GM15510 (cell line): ENCODE measurements around the gene PACSIN2.

Experiments used
- POLR2A ChIP-seq: IDR thresholded peaks from 3 replicates; pipeline ENCODE4 v1.6.1; 2011; ENCODE audit warnings: borderline replicate concordance; ENCODE audit not compliant: insufficient read length; ENCODE audit errors: extremely low read depth

The PACSIN2 gene, protein sequence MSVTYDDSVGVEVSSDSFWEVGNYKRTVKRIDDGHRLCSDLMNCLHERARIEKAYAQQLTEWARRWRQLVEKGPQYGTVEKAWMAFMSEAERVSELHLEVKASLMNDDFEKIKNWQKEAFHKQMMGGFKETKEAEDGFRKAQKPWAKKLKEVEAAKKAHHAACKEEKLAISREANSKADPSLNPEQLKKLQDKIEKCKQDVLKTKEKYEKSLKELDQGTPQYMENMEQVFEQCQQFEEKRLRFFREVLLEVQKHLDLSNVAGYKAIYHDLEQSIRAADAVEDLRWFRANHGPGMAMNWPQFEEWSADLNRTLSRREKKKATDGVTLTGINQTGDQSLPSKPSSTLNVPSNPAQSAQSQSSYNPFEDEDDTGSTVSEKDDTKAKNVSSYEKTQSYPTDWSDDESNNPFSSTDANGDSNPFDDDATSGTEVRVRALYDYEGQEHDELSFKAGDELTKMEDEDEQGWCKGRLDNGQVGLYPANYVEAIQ

DNA sequence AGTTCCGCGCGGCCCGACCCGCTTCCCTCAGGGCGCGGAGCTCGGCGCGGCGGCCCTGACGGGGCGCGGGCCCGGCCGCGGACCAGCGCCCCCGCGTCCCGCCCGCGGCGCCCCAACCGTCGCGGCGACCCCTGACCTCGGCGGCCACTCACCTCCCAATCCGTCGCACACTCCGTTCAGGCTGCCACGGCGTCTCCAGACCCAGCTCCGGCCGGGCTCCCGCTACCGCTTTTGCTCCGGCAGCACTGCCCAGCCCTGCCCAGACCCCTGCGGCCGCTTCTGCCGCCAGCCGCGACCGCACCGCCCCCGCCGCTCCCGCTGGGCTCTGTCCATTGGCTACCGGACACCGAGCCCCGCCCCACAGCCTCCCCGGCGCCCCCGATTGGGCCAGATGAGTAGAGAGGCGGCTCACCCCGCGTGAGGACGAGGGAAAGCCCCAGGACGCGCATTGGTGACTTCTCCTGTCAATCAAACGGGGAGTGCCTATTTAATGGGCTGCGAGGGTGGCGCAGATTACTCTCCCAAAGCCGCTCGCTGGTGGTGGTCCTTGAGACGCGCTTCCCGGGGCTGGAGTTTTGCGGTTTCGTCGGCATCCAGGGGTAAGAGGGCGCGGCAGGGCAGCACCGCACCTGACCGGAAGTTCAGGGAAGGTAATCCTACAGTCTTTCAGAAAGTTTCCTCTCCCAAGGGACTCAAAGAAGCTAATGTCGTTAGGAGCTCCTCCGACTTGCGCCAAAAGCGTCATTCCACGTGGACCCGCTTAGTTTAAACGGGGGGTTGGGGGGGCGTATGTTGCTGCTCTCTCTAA, at the start of gene PACSIN2:
Gene PACSIN2, minus strand, starts transcription at position 281 of the 808 bp plus-strand sequence. CDS start 103,069 bp downstream, outside the sequence.
- peak; percentile 93 for TF ChIP-seq POLR2A

DNA sequence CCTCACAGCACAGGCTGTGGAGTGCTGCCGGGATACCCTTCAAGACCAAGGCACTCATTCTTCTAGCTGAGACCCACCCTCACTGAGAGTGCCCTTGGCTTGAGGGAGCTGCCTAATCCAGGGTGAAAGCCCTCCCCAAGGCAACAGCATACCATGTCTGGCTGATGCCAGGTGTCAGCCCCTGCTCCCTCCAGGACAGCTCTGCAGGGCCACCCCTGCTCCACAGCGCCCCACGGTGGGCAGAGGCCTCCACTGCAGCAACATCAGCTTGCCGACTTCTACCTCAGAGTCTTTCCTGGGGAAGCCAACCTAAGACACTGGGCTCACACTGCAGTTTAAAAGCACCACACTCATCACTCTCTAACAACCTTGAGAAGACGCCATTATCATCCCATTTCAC, 45.2 kb upstream of the PACSIN2 start:
- no peak for TF ChIP-seq POLR2A

DNA sequence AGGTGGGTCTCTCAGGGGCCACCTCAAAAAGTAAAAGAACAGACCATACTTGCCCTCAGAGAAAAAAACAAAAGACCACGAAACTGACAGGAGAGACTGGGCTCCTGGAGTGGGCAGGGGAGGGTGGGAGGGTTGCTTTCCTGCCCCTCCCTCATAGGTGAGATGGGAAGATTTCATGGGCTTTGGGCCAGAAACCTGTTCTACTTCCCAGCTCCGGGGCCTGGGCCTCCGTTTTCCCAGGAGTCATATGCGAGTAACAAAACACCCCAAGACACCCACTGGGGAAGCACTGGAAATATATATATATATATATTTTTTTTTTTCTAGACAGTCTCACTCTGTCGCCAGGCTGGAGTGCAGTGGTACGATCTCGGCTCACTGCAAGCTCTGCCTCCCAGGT, 42.7 kb upstream of the PACSIN2 start:
- no peak for TF ChIP-seq POLR2A

DNA sequence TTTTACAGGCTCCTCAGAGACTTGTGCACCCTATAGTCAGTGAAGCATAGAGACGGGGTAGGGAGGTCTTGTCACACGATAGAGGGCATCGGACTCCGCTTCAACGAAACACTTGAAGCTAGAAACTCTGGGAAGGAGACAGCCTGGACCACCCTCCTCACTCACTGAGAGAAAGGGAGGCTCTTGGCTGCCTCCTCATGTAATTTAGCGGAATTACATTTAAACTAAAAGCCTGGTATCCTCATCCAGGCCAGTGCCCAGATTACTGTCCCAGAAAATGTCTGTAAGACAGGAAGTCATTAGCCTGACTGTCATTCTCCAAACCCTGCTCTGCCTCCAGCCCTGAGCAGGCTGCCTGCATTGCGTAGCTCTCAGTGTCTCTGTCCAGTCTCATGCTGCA, 38.2 kb upstream of the PACSIN2 start:
- no peak for TF ChIP-seq POLR2A

DNA sequence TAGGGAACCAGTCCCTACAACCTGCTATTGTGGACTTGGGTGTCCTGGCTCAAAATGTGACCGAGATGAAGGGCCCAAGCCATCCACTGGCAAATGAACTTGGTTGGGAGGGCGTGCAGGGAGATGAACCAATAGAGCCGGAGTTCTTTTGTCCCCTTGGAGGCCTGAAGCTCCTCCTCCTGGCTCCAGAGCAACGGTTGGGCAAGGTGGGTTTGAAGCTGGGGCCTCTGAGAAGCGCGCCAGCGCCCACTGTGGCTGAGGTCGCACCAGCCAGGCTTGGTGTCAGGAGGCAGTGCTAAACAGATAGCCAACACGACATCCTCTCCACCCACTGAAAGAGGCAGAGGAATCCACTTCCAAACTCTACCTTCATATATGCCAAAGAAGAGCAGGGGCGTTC, 36.0 kb upstream of the PACSIN2 start:
- TF ChIP-seq POLR2A, result no peak

DNA sequence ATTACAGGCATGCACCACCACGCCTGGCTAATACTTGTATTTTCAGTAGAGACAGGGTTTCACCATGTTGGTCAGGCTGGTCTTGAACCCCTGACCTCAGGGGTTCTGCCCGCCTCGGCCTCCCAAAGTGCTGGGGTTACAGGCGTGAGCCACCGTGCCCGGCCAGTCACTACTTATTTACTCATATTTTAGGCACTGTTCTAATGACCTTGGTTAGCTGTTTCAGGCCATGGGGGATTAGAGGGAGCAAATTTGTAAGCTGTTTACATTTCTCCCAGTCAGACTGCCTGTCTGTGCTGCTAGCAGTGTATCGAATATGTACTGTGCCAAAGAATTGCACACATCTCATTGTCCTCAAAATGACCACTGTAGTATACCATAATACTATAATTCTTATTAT, 32.7 kb upstream of the PACSIN2 start:
- no peak for TF ChIP-seq POLR2A

DNA sequence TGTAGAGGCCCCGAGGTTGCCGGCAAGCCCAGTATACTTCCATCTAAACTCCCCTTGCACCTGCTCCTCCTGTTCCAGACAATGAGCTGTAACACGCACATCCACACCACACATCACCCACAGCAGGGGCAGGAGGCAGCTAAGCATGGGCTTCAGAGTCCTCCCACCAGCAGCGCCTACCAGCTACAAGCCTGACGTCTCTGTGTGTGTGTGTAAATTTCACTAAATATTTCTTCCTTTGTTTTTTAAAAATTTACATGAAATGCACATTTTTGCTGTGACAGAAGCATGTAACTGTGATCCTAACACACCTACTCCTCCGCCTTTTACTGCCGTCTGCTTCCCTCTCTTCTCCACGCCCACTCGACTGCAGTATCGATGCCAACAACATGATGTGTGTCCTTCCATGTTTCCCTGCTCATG, 29.4 kb upstream of the PACSIN2 start:
- TF ChIP-seq POLR2A, result no peak

DNA sequence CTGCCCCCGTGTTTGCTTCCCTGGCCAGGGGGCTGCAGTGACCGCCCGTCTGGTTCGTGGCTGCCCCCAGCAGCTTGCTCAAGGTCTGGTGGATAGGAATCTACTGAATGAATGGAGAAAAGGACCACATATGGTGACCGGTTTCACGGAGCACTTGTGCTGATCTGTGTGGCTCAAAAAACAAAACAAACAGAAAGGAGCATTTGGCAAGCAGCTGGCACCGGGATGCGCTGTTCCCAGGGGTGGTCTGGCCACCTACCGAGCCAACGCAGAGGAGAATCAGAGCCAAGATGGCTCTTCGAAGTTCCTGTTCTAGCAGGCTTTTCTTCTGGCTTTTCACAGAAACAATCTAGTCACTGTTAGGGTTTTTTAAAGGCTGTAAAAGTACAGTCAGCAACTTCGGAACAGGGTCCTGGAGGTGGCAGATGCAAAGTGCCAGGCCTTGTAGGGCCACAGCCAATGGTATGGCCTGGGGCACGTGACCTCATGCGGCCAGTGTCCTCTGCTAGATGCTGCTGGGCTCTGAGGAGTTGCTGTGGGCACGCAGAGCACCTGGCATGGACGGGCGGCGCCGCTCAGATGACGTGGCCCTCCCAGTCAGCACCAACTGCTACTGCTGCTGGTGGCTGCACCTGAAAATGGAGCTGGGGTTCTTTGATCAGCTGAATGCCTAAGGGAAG, 27.3 kb upstream of the PACSIN2 start:
- TF ChIP-seq POLR2A, result no peak

DNA sequence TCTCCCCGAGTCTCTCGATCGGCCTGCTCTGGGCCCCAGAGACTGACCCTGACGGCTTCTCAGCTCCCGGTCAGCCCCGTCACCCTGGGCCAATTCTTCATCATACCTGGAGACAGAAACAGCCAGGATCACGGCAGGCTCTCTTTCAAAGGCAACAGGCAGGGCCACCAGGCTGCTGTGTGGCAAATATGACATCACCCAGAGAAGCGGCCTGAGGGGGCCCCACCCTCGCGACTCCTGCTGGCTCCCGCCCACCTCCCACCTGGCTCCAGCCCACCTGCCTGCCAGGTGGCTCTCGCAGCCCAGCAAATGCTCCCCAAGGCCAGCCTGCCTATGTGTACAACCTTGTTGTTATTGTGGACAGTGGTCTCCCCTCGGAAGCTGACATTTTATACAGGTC, 24.9 kb upstream of the PACSIN2 start:
- TF ChIP-seq POLR2A, result no peak

DNA sequence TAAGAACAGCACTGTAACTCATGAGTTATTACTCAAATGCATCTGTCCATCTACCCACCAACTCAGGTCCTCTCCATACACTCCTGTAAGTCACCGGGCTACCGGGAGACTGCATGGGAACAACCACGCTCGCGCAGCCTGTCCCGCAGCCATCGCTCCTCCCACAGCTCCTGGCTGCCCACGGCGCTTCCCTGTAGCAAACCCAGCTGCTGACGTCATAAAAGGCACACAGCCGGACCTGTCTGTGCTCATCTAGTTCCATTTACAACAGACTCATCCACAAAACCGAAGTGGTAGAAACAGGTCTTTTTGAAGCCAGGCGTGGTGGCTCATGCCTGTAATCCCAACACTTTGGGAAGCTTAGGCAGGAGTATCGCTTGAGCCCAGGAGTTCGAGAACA, 23.4 kb upstream of the PACSIN2 start:
- TF ChIP-seq POLR2A, result no peak

DNA sequence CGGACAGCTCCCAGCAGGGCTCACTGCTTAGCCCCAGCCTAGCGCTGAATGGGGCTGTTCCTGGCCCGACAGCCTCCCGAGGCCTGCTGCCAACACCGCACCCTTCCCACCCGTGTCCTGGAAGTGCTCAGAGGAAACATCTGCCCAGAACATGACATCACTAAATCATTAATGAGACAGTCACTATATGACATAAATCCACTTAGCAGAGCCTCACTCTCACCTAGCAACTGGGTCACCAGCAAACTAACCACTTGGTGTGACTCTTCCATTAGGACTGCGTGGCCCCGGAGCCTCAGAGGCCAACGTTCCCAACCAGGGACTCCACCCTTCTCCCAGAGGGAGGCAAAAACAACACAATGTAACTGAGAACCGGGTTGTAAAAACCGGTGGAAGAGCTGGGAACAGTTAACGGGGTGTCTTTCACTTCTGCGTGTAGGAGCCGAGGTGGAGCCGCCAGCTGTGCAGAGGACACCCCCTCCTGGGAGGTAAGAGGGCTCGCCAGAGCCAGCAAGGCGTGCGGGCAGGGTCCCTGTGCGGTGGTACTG, 21.4 kb upstream of the PACSIN2 start:
- TF ChIP-seq POLR2A, result no peak

DNA sequence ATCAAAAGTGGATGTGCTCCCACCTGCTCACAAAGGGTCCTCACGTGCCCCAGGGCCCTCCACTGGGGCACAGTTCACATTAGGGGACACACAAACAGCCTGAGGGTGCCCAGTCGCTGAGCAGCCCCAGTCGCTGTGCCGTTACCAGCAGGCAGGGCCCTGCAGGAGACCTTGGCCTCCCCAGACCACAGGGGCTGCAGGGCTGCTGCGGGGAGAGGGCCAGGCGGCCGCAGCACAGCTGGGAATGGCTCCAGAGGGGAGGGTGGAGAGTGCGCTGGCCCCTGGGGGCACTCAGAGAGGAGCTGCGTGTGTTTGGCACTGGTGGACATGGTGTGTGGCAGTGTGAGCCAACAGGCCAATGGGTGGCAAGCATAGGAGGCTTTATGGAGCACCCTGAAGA, 20.3 kb upstream of the PACSIN2 start:
- no peak for TF ChIP-seq POLR2A

DNA sequence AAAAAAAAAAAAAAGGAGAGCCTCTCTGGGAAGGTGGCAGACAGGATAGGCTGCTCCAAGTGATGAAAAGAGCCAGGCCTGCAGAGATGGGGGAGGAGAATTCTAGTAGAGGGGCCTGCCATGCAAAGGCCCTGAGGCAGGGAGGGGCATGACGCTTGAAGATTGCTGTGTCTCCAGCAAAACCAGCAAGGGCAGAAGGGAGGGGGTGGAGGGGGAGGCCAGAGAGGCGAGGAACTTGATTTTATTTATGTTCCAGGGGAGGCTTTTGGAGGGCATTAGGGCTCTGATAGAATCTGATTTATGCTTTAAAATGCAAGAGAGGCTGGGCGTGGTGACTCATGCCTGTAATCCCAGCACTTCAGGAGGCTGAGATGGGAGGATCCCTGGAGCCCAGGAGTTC, 16.7 kb upstream of the PACSIN2 start:
- no peak for TF ChIP-seq POLR2A

DNA sequence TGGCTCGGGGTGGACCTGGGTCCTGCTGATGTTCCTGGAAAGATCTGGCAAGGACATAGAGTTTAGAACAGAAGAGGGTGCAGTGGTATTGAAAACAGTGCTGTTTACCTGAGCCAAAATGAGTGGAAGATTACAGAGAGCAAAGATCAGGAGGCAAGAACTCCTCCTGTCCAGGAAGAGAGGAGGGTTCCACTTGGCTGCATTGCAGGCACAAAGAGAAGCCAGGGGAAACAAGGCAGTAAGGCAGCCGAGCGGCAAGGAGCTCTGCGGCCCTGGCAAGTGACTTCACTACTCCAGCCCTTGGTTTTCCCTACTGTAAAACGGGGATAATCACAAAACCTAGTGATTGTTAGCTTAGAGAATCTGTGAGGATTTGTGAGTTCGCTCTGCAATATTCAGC, 3.7 kb upstream of the PACSIN2 start:
- TF ChIP-seq POLR2A, result no peak
